K562 (cell line): ENCODE measurements around the gene SDK1. TPM values are rescaled to one million over a fixed set of nuclear protein-coding genes. Genes with fewer than 3 reads are reported as not detected.

Source experiments
- ATAC-seq: fragments of 200-7000 bp; cut with Tn5 transposase; 3 replicates; pipeline ENCODE4 v1.9.1; 2020; ENCODE audit warnings: moderate library complexity
- BruUV-seq: library from RNA; stranded (reverse); fragments of 400-500 nt; replicated peaks from 2 replicates; lab custom pipeline; 2021; lab: Mats Ljungman, UMichigan
- CTCF ChIA-PET: fragments of 300-600 bp; formaldehyde crosslinking; extraction: SDS; loops from one replicate; lab custom pipeline; 2021; ENCODE audit warnings: low intra/inter-chr PET ratio; lab: Yijun Ruan, JAX
- POLR2A ChIA-PET: fragments of 300-600, 350-650 bp; sonication (Branson Sonifier 250); formaldehyde crosslinking; extraction: SDS; loops from one replicate; lab custom pipeline; 2021; ENCODE audit warnings: antibody characterized with exemption, inconsistent platforms; lab: Yijun Ruan, JAX
- DNase-seq, 4 experiments: peaks; one replicate each; pipeline versions ENCODE4 v3.0.0 to v3.0.0-alpha.2; 2011 to 2018; ENCODE audit warnings: low spot score in 3 of 4, mixed read lengths in 3 of 4; ENCODE audit errors: extremely low read depth in 1 of 4
- FAIRE-seq: peaks from 2 replicates; lab custom pipeline; 2011; peaks lifted over from hg19 to GRCh38; lab: Jason Lieb, UNC
- H2AFZ ChIP-seq: 2 replicates; pipeline ENCODE4 v1.6.0; 2011; ENCODE audit warnings: low read depth, low read length, control low read depth, inconsistent platforms
- H3K27ac ChIP-seq: fragments of 200-600 bp; 3 replicates; pipeline ENCODE4 v1.8.0; 2011; ENCODE audit warnings: low read depth, mild to moderate bottlenecking, control low read depth, inconsistent platforms, low read length, moderate library complexity, mixed read lengths; ENCODE audit errors: extremely low read depth
- H3K27me3 ChIP-seq, 2 experiments: fragments of 300-600 bp in 1 of 2; 2 replicates in 1 of 2; 3 replicates in 1 of 2; pipeline versions ENCODE4 v1.6.0 to v1.8.0; 2011; ENCODE audit warnings: inconsistent platforms in 2 of 2, low read length in 2 of 2, mild to moderate bottlenecking in 1 of 2, mixed read lengths in 1 of 2, moderate library complexity in 1 of 2; ENCODE audit not compliant: control insufficient read depth in 2 of 2, insufficient read depth in 2 of 2
- H3K36me3 ChIP-seq: fragments of 300-600 bp; 3 replicates; pipeline ENCODE4 v1.8.0; 2011; ENCODE audit warnings: mild to moderate bottlenecking, low read length, inconsistent platforms; ENCODE audit not compliant: control insufficient read depth, insufficient read depth
- H3K4me1 ChIP-seq, 2 experiments: fragments of 200-600 bp in 1 of 2; replicated peaks in 1 of 2; 2 replicates in 1 of 2; 3 replicates in 1 of 2; pipeline versions ENCODE4 v1.5.1 to v1.8.0; 2011; ENCODE audit warnings: inconsistent platforms in 2 of 2, low read length in 2 of 2, mild to moderate bottlenecking in 1 of 2, mixed read lengths in 1 of 2, moderate library complexity in 1 of 2; ENCODE audit not compliant: control insufficient read depth in 2 of 2, insufficient read depth in 2 of 2
- H3K4me2 ChIP-seq: 2 replicates; pipeline ENCODE4 v1.6.1; 2011; ENCODE audit warnings: low read length, control low read depth, inconsistent platforms, mixed read lengths; ENCODE audit not compliant: insufficient read depth
- H3K4me3 ChIP-seq: fragments of 200-600 bp; sonication (generic), shearing (Covaris generic); 2 replicates; pipeline ENCODE4 v1.5.1; 2016; ENCODE audit warnings: control low read depth, inconsistent platforms
- H3K79me2 ChIP-seq: fragments of 200-600 bp; 3 replicates; pipeline ENCODE4 v1.8.0; 2011; ENCODE audit warnings: low read length, inconsistent platforms; ENCODE audit not compliant: control insufficient read depth, insufficient read depth
- H3K9ac ChIP-seq, 2 experiments: 2 replicates each; pipeline versions ENCODE4 v1.6.0 to v1.6.1; 2011; ENCODE audit warnings: low read depth in 2 of 2, low read length in 2 of 2, control low read depth in 1 of 2, inconsistent platforms in 1 of 2, mild to moderate bottlenecking in 1 of 2, mixed read lengths in 1 of 2; ENCODE audit not compliant: insufficient read depth in 1 of 2
- H3K9me1 ChIP-seq: one replicate; pipeline ENCODE4 v1.6.0; 2011; ENCODE audit warnings: inconsistent platforms, mild to moderate bottlenecking, low read length, moderate library complexity; ENCODE audit not compliant: control insufficient read depth, insufficient read depth
- H3K9me3 ChIP-seq: replicated peaks from 2 replicates; pipeline ENCODE4 v1.5.1; 2011; ENCODE audit warnings: low read depth, low read length, inconsistent platforms; ENCODE audit not compliant: control insufficient read depth, insufficient read depth
- H4K20me1 ChIP-seq: replicated peaks from 2 replicates; pipeline ENCODE4 v1.6.1; 2011; ENCODE audit warnings: low read length, inconsistent platforms, mixed read lengths; ENCODE audit not compliant: control insufficient read depth, insufficient read depth
- ARID2 ChIP-seq: fragments of 450-650 bp; IDR thresholded peaks from 2 replicates; pipeline ENCODE4 v1.6.1; 2017; ENCODE audit warnings: antibody characterized with exemption, mild to moderate bottlenecking
- BHLHE40 ChIP-seq: IDR thresholded peaks from 2 replicates; pipeline ENCODE4 v1.6.1; 2011; ENCODE audit warnings: low read length, improper control_type of control experiment
- EP300 ChIP-seq: IDR thresholded peaks from 2 replicates; pipeline ENCODE4 v1.6.1; 2012; ENCODE audit warnings: low read length, improper control_type of control experiment
- LARP7 ChIP-seq: fragments of 450-650 bp; IDR thresholded peaks from 2 replicates; pipeline ENCODE4 v1.6.1; 2016
- MTA3 ChIP-seq: fragments of 450-650 bp; formaldehyde crosslinking; IDR thresholded peaks from 2 replicates; pipeline ENCODE4 v1.6.1; 2017; ENCODE audit warnings: mild to moderate bottlenecking, borderline replicate concordance
- NR1H2 ChIP-seq: sonication (generic); formaldehyde crosslinking; IDR thresholded peaks from 2 replicates; pipeline ENCODE4 v1.4.0; 2020; ENCODE audit warnings: mild to moderate bottlenecking, missing genetic modification reagents
- POLR2G ChIP-seq: fragments of 200-400 bp; formaldehyde crosslinking; IDR thresholded peaks from 2 replicates; pipeline ENCODE4 v1.6.1; 2017; ENCODE audit warnings: low read depth, mild to moderate bottlenecking, antibody characterized with exemption, low read length, moderate library complexity
- PPARD ChIP-seq: fragments of 250-450 bp; sonication (Bioruptor Pico); IDR thresholded peaks from 2 replicates; pipeline ENCODE4 v1.8.0; 2022; ENCODE audit warnings: inconsistent platforms, mild to moderate bottlenecking, moderate library complexity
- SIN3A ChIP-seq, 2 experiments: fragments of 150-350 bp in 1 of 2; IDR thresholded peaks; 2 replicates each; pipeline ENCODE4 v1.6.1; 2011 to 2016; ENCODE audit warnings: borderline replicate concordance in 2 of 2, low read depth in 2 of 2, low read length in 2 of 2, mild to moderate bottlenecking in 2 of 2, moderate library complexity in 2 of 2; ENCODE audit not compliant: control insufficient read depth in 1 of 2
- ZNF174 ChIP-seq: fragments of 250-450 bp; sonication (Bioruptor Pico); IDR thresholded peaks from 2 replicates; pipeline ENCODE4 v1.4.0; 2020; ENCODE audit warnings: mild to moderate bottlenecking
- ZNF507 ChIP-seq: conservative IDR thresholded peaks from 2 replicates; pipeline ENCODE4 v1.6.1; 2017; ENCODE audit warnings: missing genetic modification characterization, missing compliant biosample characterization
- WGBS: fragments of 100-300 bp; shearing (Covaris generic); methylation state at CpG from one replicate; pipeline ENCODE4 v1.1.6; 2016; ENCODE audit warnings: low coverage, mixed read lengths; ENCODE audit not compliant: insufficient coverage; ENCODE audit errors: missing lambda C conversion rate; 5-methylcytosine and 5-hydroxymethylcytosine counted together
- in situ Hi-C: fragments of 300-500 bp; cut with MboI; formaldehyde crosslinking; loops from 4 replicates; pipeline ENCODE4 v1.15.0; 2018; ENCODE audit warnings: inconsistent platforms, mixed read lengths
- intact Hi-C: fragments of 100-400 bp; cut with micrococcal nuclease; formaldehyde crosslinking; loops from 2 replicates; pipeline ENCODE4 v1.14.2; 2022
- polyA plus RNA-seq, 8 experiments: library from polyadenylated mRNA; depleted of rRNA in 4 of 8; stranded (reverse) in 5 of 8; unstranded in 3 of 8; fragments of >200 nt; fragmentation: Nextera tagmentation in 2 of 8; fragmentation: Illumina TruSeq in 1 of 8; extraction: Ambion mirVana in 2 of 8; extraction: Trizol in 1 of 8; gene quantifications; 2 replicates each; pipeline versions ENCODE4 v1.2.1 to v1.2.3, GENCODE V29; 2011 to 2014; ENCODE audit warnings: inconsistent platforms in 1 of 8, missing spikeins in 1 of 8
- total RNA-seq, 7 experiments: library from RNA; depleted of rRNA in 6 of 7; stranded (reverse); fragments of >200 nt in 6 of 7; fragmentation: Illumina TruSeq in 2 of 7; extraction: Trizol in 2 of 7; gene quantifications; 2 replicates each; pipeline versions ENCODE4 v1.2.1 to v1.2.3, GENCODE V29; 2011 to 2021; ENCODE audit warnings: low replicate concordance in 1 of 7
- TF ChIP-seq, protein P1 (sequence below): fragments of 250-450 bp; sonication (Bioruptor Pico); IDR thresholded peaks from 2 replicates; pipeline ENCODE4 v1.5.0; 2022; ENCODE audit warnings: mild to moderate bottlenecking
- TF ChIP-seq, protein P2 (sequence below), 2 experiments: IDR thresholded peaks; 2 replicates each; pipeline ENCODE4 v1.6.1; 2012; ENCODE audit warnings: improper control_type of control experiment in 2 of 2, low read depth in 2 of 2, low read length in 2 of 2, borderline replicate concordance in 1 of 2

Gene SDK1
- total and polyA plus RNA-seq, 9 of the 15 experiments (the other 6 are each of a cell fraction or from before 2014, with no cell fraction given): 0.16 TPM; not detected in 8

DNA sequence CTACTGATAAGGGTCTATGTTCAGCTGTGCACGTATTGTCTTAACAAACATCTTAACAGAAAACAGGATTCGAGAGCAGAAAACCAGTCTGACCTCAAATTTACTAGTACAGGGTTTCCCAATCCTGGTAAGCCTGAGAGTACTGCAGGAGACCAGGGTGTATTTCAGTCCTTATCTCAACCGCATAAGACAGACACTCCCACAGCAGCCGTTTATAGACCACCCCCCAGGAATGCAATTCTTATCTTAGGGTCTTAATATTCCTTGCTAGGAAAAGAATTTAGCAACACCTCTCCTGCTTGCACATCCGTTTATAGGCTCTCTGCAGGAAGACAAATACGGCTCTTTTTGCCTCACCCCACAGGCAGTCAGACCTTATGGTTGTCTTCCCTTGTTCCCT, 277.3 kb downstream of the SDK1 start:
- H3K27me3 ChIP-seq: no peaks in the 10 kb centered on the region; a peak in 1 of 5 replicates
- in situ Hi-C loops: no loop called here
- 5% methylated on average over 6 of the region's 6 CpGs for WGBS

More for the DNA sequence above, 277.3 kb downstream of the SDK1 start:
- Histone ChIP-seq H4K20me1 (no peaks in the 10 kb centered on the region), H3K4me2 (no peak overlapping the region), H3K4me1 (no peaks in the 10 kb centered on the region), H3K9me1 (no peaks in the 10 kb centered on the region), H3K9me3 (no peaks in the 10 kb centered on the region), H2AFZ (no peak overlapping the region), H3K27ac (no peak overlapping the region), H3K4me3 (no peak overlapping the region), H3K9ac (no peak overlapping the region), H3K79me2 (no peaks in the 10 kb centered on the region), H3K36me3 (no peaks in the 10 kb centered on the region)
- POLR2A ChIA-PET: no interaction called here
- no TSS peak for BruUV-seq
- no peak for TF ChIP-seq ARID2
- TF ChIP-seq, protein P1, sequence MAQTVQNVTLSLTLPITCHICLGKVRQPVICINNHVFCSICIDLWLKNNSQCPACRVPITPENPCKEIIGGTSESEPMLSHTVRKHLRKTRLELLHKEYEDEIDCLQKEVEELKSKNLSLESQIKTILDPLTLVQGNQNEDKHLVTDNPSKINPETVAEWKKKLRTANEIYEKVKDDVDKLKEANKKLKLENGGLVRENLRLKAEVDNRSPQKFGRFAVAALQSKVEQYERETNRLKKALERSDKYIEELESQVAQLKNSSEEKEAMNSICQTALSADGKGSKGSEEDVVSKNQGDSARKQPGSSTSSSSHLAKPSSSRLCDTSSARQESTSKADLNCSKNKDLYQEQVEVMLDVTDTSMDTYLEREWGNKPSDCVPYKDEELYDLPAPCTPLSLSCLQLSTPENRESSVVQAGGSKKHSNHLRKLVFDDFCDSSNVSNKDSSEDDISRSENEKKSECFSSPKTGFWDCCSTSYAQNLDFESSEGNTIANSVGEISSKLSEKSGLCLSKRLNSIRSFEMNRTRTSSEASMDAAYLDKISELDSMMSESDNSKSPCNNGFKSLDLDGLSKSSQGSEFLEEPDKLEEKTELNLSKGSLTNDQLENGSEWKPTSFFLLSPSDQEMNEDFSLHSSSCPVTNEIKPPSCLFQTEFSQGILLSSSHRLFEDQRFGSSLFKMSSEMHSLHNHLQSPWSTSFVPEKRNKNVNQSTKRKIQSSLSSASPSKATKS (CRISPR knock-in tag): no peak
- TF ChIP-seq EP300: no peak
- TF ChIP-seq SIN3A (IDR thresholded peaks at IDR 0.05; ENCODE audit: borderline replicate concordance in 2 of 2, control insufficient read depth in 1 of 2, low read depth in 2 of 2, low read length in 2 of 2): no peak
- TF ChIP-seq POLR2G: no peak
- no peak for TF ChIP-seq LARP7
- TF ChIP-seq BHLHE40: no peak
- no peak for TF ChIP-seq NR1H2
- TF ChIP-seq, protein P2, sequence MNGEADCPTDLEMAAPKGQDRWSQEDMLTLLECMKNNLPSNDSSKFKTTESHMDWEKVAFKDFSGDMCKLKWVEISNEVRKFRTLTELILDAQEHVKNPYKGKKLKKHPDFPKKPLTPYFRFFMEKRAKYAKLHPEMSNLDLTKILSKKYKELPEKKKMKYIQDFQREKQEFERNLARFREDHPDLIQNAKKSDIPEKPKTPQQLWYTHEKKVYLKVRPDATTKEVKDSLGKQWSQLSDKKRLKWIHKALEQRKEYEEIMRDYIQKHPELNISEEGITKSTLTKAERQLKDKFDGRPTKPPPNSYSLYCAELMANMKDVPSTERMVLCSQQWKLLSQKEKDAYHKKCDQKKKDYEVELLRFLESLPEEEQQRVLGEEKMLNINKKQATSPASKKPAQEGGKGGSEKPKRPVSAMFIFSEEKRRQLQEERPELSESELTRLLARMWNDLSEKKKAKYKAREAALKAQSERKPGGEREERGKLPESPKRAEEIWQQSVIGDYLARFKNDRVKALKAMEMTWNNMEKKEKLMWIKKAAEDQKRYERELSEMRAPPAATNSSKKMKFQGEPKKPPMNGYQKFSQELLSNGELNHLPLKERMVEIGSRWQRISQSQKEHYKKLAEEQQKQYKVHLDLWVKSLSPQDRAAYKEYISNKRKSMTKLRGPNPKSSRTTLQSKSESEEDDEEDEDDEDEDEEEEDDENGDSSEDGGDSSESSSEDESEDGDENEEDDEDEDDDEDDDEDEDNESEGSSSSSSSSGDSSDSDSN (IDR thresholded peaks at IDR 0.05; ENCODE audit: borderline replicate concordance in 1 of 2, low read depth in 2 of 2, low read length in 2 of 2): no peak
- no peak for TF ChIP-seq ZNF174
- no peak for TF ChIP-seq MTA3
- TF ChIP-seq ZNF507 (tag): no peak
- TF ChIP-seq PPARD (CRISPR knock-in tag): no peak
- FAIRE-seq (no peak), ATAC-seq (no peak), DNase-seq (no peak)
- CTCF ChIA-PET: no interaction called here
- intact Hi-C loops: no loop called here
